GM18517 (cell line): ENCODE measurements around the gene RAB34.

ENCODE experiments used
- ATAC-seq: cut with Tn5 transposase; IDR thresholded peaks from one replicate; pipeline ENCODE4 v1.9.1; 2021; ENCODE audit warnings: mild to moderate bottlenecking, moderate library complexity; ENCODE audit not compliant: unreplicated experiment

RAB34 gene

GRCh38 chr17:28712705-28713415, 4.8 kb downstream of the RAB34 start:
- ATAC-seq = no peak

- ATAC-seq = no peak
Observed at GRCh38 chr17:28712032-28712704, 5.5 kb downstream of the RAB34 start.

GRCh38 chr17:28711723-28712031, 6.0 kb downstream of the RAB34 start, which contains the start of gene PROCA1:
Gene PROCA1 (minus strand): TSS chr17:28711888. CDS start chr17:28711660, 228 bp downstream.
- ATAC-seq = no peak

DNA sequence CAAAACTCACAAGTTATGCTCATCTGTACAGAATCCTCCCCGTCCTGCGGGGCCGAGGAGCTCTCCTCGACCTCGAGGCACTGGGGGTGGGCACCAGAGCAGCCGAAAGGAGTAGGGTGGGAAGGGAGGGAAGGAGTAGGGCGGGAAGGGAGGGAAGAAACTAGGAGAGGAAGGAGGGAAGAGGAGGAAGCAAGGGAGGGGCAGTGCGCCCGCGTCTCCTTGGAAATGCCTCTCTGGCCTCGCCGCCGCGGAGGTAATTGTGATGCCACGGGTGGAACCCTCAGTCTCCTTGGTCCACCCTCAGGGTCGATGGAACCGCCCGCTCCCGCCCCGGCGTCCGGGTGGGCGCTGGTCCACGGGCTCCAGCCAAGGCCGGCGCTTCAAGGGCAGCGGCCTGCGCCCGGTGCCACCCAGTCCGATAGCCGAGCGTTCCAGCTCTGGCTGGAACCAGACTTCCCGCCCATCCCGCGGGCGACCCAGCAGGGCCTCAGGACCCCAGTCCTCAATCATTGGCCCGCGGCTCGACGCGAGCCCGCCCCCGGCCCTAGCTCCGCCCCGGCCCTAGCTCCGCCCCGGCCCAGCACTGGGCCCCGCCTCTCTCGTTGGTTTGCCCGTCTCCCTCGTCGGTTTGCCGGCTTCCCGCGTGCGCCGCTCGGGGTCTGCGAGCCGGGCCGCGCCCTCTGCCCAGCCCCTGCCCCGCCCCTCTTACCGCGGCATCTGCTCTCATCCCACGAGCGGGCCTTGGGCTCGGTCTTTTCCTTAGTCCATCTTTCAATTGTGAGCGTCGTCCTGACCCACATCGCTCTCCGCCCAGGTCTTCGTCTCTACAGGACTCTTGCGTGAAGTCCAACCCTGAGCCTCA, 6.6 kb downstream of the RAB34 start:
- peak; percentile 73 for ATAC-seq

GRCh38 chr17:28707339-28707720, 10.3 kb downstream of the RAB34 start:
- ATAC-seq = no peak

GRCh38 chr17:28706471-28707338, 11.0 kb downstream of the RAB34 start:
- ATAC-seq = no peak

DNA sequence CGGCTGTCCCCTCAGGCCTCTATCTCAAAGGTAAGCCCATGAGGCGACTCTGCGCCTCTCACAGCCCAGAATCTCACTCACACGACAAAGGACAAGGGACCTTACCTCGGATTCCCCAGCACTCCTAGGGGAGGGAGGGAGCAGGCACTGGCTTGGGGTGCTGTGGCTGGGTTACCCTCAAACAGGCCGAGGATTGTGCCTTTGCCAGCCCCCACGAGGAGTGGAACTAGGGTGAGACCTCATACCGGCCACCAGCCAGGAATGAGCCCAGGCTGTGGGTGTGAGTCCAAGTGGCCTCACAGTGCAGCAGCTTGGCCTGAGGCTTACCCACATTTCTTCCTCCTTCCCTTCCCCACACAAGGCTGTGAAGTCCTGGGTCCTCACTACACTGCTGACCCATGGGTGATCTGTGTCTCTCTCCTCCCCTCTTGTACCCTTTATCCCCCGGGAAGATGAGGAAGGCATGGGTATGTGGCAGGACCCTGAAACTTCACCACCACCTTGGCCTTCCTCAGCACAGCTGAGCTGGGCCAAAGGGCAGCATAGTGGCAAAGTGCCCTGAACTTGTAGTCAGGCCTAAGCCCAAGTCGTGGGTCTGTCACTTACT, 11.8 kb downstream of the RAB34 start:
- no peak for ATAC-seq

DNA sequence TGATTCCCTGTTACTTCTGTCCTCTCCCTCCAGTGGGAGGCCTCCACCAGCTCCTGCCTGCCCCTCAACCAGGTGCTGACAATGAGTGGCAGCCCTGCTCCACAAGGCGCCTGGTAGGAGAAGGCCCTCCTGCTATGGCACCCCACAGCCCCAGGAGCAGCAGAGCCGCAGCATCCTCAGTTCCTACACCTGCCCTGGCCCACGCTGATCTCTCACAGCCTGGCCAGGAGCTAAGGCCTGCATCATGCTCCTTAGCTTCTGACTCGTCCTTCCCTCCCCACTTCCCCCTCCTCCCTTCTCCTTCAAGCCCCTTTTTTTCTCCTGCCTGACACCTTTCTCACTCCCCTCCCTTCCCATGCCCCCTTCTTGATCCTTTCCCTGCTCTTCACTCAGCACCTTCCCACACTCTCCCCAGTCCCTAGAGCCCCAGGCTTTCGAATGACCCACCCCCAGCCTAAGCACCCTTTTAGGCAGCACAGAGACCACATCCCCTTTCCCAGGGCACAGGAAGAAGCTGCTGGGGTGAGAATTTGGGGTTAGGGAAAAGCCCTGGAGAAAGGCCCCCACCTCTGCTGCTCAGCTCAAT, 12.5 kb downstream of the RAB34 start:
- no peak for ATAC-seq

- ATAC-seq = no peak
Observed at GRCh38 chr17:28704219-28704858, 13.3 kb downstream of the RAB34 start.

- no peak for ATAC-seq
Observed at GRCh38 chr17:28703552-28704218, 14.0 kb downstream of the RAB34 start.

DNA sequence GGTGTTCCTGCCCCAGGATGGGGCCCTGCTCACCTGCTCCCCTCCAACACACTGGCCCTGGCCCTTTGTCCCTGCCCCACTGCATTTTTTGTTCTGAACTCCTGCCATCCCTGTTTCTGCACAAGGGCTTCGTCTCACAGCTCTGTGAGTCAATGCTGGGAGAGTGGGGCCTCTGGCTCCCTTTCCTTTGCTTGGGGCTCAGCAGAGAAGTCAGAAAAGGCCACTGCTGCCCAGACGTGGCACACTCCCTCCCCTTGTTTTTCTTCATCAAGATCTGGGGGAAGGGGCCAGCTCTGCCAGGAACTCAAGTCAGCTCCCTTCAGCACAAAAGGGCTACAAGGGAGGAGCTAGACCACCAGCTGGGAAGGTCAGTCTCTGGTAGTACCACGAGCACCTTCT, 14.9 kb downstream of the RAB34 start:
- ATAC-seq = no peak

DNA sequence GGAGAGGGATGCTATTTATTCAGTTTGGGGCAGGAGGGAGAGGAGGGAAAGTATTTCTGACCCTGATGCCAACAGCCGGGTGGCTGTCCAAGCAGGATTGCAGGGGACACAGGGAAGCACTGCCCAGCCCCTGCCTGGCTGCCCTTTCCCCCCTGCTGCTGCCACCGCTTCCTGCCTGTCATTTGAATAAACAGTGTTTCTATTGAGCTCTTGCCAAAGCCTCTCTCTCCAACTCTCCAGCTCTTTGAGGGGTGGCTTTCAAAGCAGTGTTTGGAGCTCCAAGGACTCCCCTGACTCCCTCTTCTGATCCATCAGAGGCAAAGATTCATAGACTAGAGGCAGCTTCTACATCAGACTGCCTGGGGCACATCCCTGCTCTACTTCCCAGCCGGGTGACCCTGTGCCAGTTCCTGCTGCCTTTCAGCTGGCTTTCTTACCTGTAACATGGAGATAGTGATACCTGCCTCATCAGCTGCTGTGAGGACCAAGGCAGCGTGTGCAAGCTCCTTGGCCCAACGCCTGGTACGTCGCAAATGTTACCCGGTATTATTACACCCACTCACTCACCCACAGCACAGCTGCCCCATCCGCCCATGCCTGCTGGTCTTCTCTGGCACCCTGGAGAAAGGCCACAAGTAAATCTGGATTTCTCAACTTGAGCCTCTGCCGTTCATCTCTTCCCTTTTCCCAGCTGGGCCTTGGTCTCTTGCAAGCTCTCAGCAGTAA, 15.5 kb downstream of the RAB34 start:
- ATAC-seq = no peak

GRCh38 chr17:28700830-28701492, 16.7 kb downstream of the RAB34 start:
- ATAC-seq = no peak

GRCh38 chr17:28700278-28700677, 17.4 kb downstream of the RAB34 start:
- ATAC-seq = no peak

DNA sequence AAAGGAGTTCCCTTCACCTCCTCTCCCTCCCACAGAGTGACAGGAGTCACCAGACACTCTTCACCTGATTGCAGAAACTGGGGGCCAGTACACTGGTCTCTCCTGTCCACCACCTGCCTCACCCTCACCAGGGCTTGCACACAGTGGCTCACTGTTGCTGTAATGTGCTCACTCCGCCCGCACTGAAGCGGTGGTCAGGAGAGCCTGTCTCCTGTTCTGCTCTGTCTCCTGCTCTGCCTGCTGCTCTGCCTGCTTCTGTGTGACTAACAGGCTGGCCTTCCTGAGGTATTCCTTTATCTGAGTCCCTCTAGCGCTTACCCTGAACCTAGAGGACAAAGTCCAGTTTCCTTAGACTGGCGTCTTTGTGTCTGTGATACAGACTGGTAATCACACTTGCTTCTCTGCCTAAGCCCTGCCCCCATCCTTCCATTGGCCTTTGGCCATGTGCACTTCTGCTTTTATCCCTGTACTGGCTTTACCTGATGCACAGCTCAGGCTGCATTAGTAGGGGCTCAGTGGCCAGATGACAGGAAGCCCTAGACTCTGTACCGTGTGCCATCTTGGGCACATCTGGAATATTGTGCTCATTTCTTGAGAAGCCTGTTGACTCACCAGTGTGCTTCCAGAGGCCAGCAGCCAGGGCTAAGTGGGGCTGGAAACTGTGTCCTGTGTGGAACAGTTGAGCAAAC, 19.3 kb downstream of the RAB34 start:
- no peak for ATAC-seq

- no peak for ATAC-seq
Observed at GRCh38 chr17:28693869-28694268, 23.8 kb downstream of the RAB34 start.

GRCh38 chr17:28689011-28689410, 28.7 kb downstream of the RAB34 start:
- no peak for ATAC-seq
